ENCODE results near the gene FYB1.

The FYB1 gene

GRCh38 chr5:39120052-39120420 is 99.3 kb downstream of the FYB1 start:
- H3K27me3 Mint-ChIP-seq (ENCODE audit: low read depth): peaks cover 8% of the 10 kb centered on the region
- H3K4me1 Mint-ChIP-seq: no peaks in the 10 kb centered on the region
- TF ChIP-seq, protein P1, sequence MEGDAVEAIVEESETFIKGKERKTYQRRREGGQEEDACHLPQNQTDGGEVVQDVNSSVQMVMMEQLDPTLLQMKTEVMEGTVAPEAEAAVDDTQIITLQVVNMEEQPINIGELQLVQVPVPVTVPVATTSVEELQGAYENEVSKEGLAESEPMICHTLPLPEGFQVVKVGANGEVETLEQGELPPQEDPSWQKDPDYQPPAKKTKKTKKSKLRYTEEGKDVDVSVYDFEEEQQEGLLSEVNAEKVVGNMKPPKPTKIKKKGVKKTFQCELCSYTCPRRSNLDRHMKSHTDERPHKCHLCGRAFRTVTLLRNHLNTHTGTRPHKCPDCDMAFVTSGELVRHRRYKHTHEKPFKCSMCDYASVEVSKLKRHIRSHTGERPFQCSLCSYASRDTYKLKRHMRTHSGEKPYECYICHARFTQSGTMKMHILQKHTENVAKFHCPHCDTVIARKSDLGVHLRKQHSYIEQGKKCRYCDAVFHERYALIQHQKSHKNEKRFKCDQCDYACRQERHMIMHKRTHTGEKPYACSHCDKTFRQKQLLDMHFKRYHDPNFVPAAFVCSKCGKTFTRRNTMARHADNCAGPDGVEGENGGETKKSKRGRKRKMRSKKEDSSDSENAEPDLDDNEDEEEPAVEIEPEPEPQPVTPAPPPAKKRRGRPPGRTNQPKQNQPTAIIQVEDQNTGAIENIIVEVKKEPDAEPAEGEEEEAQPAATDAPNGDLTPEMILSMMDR (IDR thresholded peaks at IDR 0.05; ENCODE audit: unreplicated experiment in 3 of 3): no peak
- no peak overlapping the region for H3K4me3 Mint-ChIP-seq
- H3K9me3 Mint-ChIP-seq: no peaks in the 10 kb centered on the region
- no peaks in the 10 kb centered on the region for H3K36me3 Mint-ChIP-seq (ENCODE audit: low read depth)
- H3K27ac Mint-ChIP-seq: no peak overlapping the region

- Mint-ChIP-seq H3K27ac (no peak overlapping the region), H3K9me3 (no peaks in the 10 kb centered on the region), H3K4me3 (no peak overlapping the region), H3K4me1 (no peaks in the 10 kb centered on the region), H3K36me3 (ENCODE audit: low read depth) (no peaks in the 10 kb centered on the region), H3K27me3 (ENCODE audit: low read depth) (peaks cover 8% of the 10 kb centered on the region)
- TF ChIP-seq, protein P1 (IDR thresholded peaks at IDR 0.05; ENCODE audit: unreplicated experiment in 3 of 3): no peak
These were observed 99.8 kb downstream of the FYB1 start for GRCh38 chr5:39119404-39120051.

GRCh38 chr5:39118638-39119037 is 100.7 kb downstream of the FYB1 start:
- Mint-ChIP-seq H3K4me1 (no peaks in the 10 kb centered on the region), H3K27me3 (ENCODE audit: low read depth) (peaks cover 8% of the 10 kb centered on the region), H3K9me3 (no peaks in the 10 kb centered on the region), H3K4me3 (no peak overlapping the region), H3K27ac (no peak overlapping the region), H3K36me3 (ENCODE audit: low read depth) (no peaks in the 10 kb centered on the region)
- TF ChIP-seq, protein P1 (IDR thresholded peaks at IDR 0.05; ENCODE audit: unreplicated experiment in 3 of 3): no peak

- no peak overlapping the region for H3K4me3 Mint-ChIP-seq
- H3K27me3 Mint-ChIP-seq (ENCODE audit: low read depth): peaks cover 8% of the 10 kb centered on the region
- no peaks in the 10 kb centered on the region for H3K9me3 Mint-ChIP-seq
- H3K27ac Mint-ChIP-seq: no peak overlapping the region
- no peaks in the 10 kb centered on the region for H3K36me3 Mint-ChIP-seq (ENCODE audit: low read depth)
- no peaks in the 10 kb centered on the region for H3K4me1 Mint-ChIP-seq
- TF ChIP-seq, protein P1 (IDR thresholded peaks at IDR 0.05; ENCODE audit: unreplicated experiment in 3 of 3): no peak
These were observed 102.0 kb downstream of the FYB1 start for GRCh38 chr5:39117401-39117800.

DNA sequence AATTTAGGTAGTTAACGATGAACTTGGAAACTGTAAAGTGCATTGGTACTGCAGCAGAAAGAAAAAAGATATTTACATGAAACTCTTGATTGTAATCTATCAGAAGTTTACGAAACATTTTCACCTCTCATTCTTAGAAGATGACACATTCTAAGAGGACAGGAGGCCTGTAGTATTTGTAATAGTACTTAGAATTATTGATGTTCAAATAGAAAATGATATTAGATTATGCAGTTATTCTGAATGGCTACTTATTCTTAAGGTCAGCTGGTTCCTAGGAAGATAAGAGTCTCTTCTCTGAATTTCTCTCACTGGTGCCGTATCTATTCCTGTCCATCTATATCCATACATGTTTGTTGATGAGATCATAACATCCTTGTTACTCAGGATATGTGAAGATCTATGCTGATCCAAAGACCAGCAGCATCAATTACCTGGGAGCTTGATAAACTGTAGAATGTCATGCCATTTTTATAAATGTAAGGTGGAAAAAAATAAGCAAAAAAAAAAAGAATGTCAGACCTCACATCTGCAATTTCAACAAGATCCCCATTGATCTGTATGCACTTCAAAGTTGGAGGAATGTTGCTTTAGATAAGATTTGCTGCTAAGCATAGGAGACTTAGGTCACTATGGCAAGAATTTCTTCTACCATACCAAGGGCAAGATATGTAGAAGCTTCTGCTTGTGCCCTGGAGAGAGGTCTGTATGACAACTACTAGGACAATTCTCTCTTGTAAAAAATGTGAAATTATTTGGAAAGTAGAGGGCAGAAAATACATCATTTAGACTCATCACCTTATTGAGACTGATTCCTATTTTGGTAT is 102.8 kb downstream of the FYB1 start:
- no peaks in the 10 kb centered on the region for H3K4me1 Mint-ChIP-seq
- no peak overlapping the region for H3K4me3 Mint-ChIP-seq
- no peaks in the 10 kb centered on the region for H3K36me3 Mint-ChIP-seq (ENCODE audit: low read depth)
- peaks cover 8% of the 10 kb centered on the region for H3K27me3 Mint-ChIP-seq (ENCODE audit: low read depth)
- no peaks in the 10 kb centered on the region for H3K9me3 Mint-ChIP-seq
- H3K27ac Mint-ChIP-seq: no peak overlapping the region
- TF ChIP-seq, protein P1 (IDR thresholded peaks at IDR 0.05; ENCODE audit: unreplicated experiment in 3 of 3): no peak

Measured in nephron (organoid).